Stromal cell of bone marrow (primary cell): ENCODE results near the gene COL4A2.
"Not testable (repeated sequence)": the region's sequence is repeated elsewhere in the genome, so short reads cannot be mapped to it uniquely, and the experiment has no call there.

Experiments used
- DNase-seq: peaks from one replicate; pipeline ENCODE4 v3.0.0-alpha.2; 2012; ENCODE audit warnings: low read depth

COL4A2 gene

DNA sequence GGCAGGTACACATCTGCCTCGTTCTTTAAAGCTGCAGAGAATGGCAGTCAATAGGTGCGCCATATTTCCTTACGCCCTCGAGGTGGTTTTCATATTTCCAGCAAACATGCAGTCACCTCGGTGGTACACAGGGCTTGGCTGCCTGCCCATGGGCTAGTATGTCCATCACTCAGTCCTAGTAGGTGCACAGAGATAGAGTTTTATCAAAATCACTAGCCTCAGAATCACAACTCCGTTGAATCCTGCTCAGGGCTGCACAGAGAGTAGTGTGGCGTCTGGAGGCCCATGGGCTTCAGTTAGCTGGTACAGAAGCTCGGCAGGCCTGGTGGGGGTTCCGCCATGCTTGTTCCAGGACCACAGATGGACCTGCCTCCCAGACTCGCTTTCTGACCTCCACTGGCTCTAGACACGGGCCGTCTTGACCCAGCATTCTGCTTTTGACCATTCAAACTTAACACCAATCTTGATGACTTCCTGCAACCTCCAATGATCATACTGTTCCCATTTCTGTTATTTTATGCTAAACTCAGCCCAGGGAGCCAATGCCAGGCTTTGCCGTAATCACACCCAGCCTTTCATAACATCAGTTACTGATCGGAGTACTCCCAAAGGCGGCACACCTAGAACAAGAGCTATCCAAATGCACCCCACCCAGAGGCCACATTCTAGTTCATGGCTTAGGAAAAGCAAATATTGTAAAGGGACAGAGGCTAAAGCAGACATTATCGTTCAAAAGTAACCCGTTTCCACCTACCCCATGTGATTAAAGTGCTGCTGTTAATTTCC is 134.1 kb downstream of the COL4A2 start:
- DNase-seq: no peak

DNA sequence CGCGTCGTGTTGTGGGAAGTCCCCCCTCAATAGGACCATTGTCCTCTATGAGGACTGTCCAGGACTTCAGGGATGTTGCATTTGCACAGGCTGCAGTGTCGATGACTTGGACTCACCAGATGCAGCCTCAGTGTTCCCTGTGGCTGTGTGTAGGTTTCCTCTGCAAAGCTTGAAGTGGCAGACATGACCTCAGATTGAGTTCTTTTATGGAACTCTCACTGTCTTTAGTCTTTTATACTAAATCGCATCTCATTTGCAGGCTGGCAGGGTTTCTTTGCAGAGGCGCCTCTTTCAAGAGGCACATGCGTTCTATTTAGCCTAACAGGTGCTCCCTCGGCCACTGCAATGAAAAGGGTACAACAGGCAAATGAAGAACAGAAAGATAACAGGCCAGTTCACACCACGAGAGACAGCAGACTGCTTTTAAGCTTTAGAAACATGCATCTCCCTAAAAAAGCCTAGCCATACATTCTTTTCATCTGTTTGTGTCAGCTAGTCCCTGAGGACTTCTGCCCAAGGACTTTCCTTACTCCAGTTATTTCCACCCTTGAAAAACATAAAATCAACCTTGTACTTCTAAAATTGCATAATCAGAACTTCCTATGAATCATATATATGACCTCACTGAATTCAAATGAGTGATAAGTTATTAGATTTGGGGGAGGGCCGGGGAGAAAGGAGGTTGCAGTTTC is 136.0 kb downstream of the COL4A2 start:
- DNase-seq: no peak

DNA sequence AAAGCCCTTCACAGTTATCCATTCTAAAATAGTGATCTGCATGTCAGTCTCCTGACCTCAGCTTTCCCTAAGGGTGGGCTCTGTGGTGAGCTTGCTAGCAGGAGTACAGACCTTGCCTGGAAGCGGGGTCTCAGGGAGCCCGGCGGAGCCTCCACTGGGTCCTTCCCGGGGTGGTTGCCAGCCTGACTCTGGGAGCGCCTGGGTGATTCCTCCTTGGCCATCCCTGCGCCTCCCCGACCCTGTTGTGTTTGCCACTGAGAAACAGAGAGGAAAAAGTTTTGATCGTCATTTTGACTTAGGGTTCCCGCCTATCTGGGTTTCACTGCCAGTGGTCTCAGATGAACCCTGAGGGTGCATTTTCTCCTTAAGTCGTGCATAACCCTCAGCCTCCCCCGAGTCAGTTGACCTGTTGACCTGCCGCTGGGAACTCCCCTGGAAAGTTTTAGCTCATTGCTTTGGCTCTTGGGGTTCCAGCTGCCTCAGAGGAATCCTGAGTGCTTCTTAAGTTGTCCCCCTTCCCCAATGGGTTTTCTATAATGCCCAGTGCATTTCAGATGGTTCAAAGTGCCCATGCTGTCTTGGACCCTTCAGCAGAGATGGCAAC is 136.6 kb downstream of the COL4A2 start:
- no peak for DNase-seq

DNA sequence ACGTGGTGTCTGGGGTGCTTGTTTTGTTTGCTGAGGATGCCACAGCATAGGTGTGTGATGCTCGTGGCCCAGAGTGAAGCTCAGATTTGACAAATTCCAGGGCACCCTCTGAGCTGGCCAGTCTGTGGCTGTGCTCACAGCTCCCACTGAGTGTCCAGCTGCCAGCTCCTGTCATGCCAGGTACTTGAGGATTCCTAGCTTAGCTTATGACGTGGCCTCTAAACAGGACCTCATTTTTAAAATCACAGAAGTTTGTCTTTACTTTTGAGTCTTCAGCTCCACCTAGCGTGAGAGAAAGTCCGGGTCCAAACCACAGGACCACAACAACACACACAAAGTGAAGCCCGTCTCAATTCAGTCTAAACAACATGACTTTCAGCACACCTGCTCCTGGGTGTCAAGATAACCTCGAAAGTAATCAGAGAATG is 137.2 kb downstream of the COL4A2 start:
- DNase-seq: no peak

DNA sequence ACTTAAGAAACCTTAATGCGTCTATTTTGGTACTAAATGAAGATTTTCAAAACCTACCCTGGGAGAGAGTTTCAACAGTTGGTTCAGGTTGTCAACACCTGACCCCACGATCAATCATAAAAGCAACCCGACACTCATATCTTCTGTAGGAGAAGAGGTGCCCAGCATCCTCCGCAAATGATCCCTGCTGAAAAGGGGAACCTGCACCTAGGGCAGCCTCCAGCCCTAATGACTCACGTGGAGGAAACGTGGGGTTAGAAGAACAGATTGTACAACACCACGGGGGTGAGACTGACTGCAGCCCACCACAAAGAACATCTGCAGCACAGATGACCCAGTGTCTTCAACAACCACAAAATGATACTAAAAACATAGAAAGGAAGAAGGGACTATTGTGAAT is 138.1 kb downstream of the COL4A2 start:
- DNase-seq: no peak

DNA sequence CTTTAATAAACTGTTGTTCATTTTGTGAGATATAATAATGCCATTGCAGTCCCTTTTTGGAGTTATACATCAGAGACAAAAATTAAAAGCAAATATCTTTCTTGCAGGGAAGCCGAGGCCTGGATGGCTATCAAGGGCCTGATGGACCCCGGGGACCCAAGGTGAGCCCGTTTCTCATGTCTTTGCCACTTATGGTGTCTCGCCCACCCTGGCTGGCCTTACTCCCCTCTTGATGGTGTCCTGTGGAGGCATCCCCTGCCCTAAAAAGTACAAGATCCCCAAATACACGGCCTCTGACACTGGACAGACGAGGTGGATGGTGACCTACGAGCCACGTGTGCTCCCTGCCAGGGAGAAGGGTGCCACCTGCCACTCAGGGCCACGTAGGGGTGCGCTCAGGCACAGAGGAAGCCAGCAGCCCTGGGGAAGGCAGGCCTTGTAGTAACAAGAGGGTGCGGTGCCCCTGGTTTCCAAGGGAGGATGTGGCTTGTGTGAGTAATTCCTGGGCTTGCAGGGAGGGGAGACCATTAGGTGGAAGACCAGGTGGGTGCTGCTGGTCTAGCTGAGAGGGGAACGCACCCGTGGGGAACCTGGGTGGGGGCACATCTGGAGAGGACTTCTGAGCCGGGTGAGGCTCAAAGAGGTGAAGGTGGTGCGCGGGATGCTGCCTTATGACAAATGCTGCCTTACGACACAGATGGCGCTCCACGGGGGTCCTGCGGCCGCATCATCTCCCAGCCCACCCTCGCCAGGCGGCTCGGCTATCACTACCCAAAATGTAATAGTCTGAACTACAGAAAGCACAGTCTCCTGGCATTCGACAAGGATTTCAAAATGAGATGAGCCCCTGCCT is 138.9 kb downstream of the COL4A2 start:
- no peak for DNase-seq

DNA sequence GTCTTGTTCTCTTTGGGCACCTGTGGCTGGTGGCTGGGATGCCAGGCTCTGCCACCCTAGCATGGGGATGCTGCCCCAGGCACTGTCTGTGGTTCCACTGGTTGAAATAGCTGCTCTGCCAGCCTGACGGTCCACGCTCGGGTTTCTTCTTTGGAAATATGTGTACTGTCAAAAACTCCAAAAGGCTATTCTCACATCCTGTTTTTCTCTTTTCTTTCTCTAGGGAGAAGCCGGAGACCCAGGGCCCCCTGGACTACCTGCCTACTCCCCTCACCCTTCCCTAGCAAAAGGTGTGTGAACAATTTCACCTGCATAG is 139.4 kb downstream of the COL4A2 start:
- DNase-seq: no peak

DNA sequence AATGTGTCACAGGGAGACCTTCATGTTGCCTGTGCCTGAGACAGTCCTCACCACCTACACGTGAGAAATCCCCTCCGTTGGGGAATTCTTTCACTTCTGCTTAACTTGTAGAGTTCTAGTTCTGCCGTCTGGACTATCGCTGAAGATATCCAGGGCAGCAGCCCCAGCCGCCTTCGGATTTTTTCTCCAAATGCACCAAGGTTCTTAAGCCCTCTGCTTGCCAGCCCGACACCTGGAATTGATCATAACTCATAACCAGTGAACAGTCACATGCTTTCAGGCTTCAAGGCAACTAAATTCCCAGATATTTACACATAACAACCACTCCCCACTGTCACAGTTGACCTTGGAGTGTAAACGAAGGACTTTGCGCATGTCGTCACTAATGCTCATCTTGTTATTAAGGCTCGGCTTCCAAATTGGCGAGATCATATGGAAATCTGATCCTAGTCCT is 140.0 kb downstream of the COL4A2 start:
- no peak for DNase-seq

DNA sequence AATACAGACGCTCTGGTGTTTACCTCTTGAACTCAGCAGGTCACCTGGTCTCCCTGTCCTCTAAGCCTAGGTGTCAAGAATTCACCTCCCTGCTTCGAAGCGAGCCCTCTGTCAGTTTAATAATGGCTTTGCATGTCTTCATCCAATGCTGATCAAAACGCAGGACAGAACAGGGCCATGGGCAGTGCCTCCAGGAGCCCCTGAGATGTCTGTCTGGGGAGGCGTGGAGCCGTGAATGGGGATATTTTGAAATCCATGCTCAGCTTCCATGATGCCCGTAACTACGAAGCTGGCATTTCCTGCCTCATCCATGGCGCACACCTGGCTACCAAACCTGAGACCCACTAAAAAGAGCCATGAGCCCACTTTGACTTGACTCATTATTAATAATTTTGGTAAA is 140.7 kb downstream of the COL4A2 start:
- no peak for DNase-seq

DNA sequence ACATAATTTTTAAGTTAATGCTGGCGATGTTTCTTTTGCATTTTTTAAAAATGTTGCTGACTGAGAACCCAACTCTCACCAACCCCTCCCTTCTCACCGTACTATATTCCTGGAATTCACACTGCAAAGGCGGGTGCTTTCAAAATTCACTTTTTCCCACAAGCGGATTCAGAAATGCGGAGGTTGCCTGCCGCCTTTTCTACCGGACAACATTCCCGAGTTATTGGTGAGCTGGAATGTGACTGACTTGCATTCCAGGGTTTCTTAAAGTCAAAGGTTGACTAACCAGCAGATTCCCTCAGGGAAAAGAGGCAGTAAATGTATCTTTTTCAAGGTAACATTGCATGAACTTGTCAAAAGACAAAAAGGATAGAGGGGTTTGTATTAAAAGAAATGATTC is 141.1 kb downstream of the COL4A2 start:
- no peak for DNase-seq

DNA sequence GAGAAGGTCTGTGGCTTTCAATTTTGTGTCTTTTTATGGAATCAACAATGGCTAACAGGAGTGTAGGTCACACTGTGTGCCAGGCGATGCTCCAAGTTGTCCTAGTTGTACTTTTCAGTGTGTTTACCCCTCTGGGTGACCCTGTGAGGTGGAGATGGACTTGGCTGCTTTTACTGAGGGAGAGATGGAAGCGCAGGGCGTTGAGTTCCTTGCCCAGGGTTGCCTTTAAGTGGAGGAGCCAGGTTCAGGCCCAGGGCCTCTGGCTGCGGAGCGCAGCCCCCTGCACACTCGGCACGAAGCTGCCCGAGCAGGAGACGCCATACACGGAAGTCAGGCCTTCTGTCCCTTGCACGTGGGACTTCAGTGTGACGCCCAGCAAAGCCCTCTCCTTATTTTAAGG is 141.6 kb downstream of the COL4A2 start:
- no peak for DNase-seq

DNA sequence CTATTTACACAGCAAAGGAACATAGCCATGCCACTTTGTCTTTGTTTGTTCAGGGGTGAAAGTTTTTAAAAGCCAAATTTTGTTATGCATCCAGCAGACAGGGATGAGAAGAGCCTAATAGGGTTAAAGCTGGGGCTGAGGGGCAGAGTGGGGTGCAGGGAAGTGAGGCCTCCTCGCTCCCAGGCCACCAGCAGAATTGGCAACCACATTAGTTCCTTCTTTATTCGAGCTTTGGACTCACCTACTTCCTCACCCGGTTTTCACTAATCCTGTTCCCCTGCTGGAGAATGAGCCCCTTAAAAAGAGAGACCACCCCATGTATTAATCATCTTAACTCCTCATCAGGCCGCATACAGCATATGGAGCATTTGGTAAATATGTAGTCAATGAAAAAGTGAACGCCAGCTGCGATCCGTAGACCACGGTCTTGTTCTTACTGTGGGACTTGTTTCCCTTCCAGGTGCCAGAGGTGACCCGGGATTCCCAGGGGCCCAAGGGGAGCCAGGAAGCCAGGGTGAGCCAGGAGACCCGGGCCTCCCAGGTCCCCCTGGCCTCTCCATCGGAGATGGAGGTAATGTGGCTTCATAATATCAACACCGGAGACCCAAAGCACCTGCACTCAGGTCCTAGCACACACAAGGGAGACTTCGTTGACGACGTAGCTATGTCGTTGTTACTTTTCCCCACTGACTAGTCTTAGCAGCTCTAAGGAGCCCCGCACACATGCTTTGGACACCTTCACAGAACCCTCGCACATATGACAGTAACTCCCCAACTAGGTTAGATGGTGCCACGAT is 142.3 kb downstream of the COL4A2 start:
- no peak for DNase-seq

DNA sequence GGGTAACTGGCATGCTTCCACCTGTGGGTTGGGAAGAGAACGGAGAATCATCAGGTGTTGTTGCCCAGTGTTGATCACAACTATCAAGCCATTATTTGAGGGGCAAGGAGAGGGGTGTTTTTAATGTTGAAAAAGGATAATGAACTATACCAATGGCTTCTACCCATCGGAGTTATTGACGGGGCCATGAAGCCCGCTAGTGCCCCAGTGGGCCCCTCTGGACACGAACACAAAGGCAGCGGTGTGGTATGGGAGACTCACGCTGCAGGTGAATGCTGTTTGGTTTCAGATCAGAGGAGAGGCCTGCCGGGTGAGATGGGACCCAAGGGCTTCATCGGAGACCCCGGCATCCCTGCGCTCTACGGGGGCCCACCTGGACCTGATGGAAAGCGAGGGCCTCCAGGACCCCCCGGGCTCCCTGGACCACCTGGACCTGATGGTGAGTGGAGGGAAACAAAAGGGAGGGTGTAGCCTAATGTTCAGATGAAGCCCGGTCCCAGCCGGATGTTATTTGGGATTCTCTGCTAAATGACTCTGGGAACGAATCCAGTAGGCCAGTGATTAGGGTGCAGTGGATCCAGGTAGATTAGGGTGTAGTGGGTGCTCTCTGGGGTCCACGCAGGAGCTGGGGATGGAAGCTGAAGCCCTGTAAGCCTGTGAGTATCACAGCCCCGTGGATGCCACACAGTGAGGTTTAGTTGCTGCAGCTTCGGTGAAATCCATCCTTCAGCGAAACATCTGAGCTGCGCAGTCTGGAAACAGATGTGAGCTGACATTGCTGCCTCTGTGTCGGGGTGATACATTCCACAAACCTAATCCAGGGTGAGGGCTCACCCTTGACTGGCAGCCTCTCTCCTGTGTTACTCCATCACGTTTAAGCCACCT is 143.2 kb downstream of the COL4A2 start:
- no peak for DNase-seq

DNA sequence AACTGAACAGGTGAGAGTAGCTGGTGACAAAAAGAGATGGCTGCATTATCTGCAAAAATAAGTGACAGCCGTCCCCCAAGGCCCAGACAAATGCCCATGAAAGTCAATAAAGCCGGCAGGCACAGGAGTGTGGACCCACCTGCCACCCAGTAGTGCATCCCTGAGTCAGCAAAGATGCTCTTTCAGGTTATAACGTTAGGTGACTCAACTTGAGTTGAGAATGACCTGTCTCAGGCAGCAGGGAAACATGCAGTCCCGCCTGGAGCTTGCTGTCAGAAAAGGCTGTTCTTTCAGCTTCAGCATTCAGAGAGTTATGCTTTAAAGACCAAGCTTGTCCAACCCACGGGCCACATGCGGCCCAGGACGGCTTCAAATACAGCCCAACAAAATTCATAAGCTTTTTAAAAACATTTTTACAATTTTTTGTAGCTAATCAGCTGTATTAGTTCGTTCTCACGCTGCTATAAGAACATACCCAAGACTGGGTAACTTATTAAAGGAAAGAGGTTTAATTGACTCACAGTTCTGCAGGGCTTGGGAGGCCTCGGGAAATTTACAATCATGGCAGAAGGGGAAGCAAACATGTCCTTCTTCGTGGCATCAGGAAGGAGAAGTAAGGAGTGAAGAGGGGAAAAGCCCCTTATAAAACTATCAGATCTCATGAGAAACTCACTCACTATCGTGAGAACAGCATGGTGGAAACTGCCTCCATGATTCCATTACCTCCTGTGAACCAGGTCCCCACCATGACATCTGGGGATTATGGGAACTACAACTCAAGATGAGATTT is 144.1 kb downstream of the COL4A2 start:
- no peak for DNase-seq

DNA sequence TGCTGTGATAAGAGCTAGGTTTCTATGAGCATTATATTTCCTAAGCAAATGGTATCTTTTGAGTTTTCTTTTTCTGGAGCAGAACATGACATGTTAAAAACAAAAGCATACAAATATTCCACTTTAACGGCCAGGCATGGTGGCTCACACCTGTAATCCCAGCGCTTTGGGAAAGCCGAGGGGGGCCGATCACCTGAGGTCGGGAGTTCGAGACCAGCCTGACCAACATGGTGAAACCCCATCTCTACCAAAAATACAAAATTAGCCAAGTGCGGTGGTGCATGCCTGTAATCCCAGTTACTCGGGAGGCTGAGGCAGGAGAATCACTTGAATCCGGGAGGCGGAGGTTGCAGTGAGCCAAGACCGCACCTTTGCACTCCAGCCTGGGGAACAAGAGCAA is 146.0 kb downstream of the COL4A2 start:
- not testable (repeated sequence) for DNase-seq

DNA sequence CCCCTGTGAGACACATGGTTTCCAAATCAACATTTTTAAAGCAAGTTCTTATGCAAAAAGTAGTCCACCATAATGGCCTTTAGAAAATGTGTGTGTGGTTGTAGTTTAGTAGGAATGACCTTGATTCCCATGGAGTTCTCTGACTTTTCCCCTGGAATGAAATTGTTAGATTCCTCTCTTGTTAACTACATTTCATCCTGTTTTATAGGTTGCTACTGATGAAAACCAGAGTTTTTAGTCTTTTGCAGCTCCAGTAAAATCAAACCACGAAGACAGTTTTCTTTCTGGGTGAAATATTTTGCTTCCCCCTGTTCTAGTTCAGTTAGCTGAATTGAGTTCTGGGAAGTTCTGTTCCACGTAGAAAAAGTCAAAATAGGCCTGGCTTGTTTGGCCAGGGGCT is 146.7 kb downstream of the COL4A2 start:
- no peak for DNase-seq

DNA sequence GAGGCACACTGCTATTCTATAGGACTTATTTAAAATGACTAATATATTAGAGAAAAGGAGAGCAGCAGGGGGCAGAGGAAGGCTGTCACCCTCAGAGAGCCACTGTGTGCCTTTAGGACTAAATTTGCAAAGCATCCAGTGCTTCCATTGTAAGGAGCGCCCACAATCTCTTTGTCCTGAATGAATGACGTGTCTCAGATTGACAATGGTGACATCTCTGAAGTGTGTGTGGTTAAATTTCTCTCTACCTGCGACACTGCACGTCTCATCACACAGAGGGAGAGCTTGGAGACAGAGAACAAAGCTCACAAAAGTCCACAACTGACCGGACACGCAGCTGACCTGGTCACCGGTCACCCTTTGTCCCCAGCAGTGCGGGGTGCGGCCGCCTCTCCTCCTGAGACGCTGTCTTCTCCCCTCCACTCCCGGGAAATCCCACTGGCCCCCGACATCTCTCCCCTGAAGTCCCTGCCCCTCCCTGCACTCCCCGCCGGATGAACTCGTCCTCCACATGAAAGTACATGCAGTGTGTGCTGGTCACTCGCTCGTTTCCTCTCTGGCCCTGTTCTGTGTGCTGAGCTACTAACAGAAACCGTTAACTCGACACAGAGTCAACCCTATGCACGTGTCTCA is 147.3 kb downstream of the COL4A2 start:
- no peak for DNase-seq

DNA sequence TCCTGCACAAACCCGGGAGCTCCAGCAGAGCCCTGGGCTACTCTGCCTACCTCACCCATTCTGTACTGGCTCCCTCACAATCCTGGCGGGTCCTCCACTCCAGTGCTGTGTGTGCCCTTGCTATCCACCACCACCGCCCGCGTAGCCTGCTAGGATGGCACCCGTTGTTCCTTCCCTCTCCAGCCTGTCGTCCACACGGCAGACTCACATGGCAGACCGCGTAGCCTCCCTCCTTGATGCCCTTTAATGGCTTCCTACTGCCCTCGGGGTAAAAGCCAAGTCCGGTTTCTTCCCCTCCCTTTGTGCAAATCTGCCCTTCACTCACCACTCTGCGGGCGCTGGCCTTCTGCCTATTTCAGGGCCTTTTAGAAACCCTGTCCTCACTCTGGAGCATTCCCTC is 147.9 kb downstream of the COL4A2 start:
- no peak for DNase-seq

DNA sequence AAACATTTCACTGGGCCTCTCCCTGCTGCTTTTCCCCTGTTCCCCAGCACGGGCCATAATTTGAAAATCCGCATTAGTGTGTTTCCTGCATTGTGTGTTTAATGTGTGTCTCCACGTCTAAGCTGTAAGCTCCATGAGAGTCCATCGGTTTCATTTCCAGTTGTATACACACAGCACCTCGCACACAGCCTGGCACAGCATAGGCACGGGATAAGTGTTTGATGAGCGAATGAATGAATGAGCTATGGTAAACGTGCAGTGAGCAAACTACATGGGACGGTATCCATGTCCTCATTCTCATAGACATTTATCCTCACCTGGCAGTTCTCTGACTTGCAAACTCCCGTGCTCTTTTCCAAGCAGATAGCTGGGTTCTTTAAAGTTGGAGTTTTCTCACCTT is 148.4 kb downstream of the COL4A2 start:
- no peak for DNase-seq
